GM19351 (cell line): ENCODE data around the gene HEBP2.
A peak's percentile ranks its signal among the peaks of the same experiment; 100 is the strongest.

Experiments used
- ATAC-seq: cut with Tn5 transposase; IDR thresholded peaks from one replicate; pipeline ENCODE4 v1.9.1; 2021; ENCODE audit warnings: mild to moderate bottlenecking, moderate library complexity; ENCODE audit not compliant: unreplicated experiment

The HEBP2 gene

DNA sequence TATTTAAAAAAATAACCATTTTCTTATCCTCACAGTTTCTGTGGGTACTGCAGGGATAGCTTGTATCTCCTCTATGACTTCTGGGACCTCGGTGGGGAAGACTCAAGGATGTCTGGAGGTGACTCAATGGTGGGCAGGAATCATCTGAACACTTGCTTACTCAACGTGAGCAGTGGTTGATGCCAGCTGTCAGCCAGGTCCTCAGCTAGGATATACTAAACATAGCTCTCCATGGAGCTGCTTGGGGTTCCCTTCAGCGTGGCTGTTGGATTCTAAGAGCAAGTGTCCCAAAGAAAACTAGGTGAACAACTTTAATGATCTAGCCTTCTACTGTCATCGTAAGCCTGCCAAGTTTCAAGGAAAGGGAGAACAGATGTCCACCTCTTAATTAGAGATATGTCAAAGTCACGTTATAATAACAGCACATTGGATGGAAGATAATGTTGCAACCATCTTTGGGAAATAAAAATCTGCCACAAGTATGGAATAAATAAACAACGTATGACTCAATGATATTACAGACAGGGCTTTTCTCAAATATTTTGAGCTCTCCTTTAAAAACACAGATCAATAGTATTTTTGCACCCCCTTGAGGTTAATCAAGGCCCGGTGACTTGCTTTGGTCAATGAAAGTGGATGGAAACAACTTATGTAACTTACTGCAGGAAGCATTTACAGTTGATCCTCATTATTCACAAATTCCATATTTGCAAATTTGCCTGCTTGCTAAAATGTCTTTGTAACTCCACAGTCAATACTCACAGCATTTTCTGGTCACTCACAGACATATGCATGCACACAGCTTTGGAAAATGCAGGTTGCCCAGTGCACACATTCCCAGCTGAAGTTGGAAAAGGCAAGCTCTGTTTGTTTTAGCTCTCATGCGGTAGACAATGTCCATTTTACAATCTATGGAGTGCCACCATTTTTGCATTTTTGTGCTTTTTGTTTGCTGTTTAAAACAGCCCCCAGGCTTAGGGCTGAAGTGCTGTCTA, 6.6 kb upstream of the HEBP2 start:
- no peak for ATAC-seq

DNA sequence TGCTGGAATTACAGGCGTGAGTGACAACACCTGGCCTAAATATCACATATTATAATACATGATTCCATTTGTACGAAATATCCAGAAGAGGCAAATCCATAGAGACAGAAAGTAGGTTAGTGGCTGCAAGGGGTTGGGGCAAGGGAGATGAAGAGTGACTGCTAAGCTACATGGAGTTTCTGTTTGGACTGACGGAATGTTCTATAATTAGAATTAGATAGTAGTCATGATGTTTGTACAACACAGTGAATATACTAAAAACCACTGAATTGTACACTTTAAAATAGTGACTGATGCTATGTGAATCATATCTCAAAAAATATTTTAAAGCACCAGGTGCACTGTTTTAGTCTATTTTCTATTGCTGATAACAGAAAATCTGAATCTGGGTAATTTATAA, 3.7 kb upstream of the HEBP2 start:
- ATAC-seq = no peak

DNA sequence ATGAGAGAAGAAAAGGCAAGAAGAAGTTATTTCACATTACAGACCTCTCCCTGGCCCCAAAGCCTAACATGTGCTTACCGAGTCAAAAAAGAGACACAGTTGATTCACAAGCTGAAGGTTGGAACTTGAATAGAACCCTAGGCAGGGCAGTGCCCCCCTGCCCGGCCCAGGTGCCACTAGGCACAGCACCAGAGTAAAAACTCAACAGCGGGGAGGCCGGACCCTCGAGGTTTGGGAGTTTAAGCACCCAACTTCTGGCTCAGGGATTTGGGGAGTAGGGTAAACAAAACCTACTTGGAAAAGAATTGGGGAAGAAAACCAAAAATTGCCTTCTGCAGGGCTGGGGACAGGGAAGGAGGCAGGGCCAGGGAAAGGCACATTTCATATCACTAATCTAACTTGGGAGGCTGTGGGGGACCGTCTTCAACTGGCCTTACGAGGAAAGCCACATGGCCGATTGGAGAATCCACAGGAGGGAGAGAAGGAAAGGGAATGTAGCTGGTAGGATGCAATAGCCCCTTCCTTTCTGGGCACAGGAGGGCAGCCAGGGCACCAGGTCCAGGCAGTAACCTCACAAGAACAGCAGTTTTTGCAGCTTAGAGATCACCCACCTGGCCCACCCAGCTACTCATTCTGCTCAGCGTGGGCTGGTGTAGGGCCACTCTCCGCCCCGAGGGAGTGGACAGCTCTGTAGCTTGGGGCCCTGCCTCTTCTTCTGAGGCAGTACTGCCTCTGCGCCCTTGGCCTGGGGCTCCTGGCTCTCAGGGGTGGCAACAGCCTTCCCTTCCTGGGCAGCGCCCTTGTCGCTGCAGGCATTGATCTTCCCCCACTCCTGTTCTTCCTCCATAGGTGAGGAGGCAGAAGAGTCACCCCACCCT, 1.8 kb upstream of the HEBP2 start:
- ATAC-seq = no peak

- no peak for ATAC-seq
Measured at GRCh38 chr6:138402838-138403187, 1.2 kb upstream of the HEBP2 start.

DNA sequence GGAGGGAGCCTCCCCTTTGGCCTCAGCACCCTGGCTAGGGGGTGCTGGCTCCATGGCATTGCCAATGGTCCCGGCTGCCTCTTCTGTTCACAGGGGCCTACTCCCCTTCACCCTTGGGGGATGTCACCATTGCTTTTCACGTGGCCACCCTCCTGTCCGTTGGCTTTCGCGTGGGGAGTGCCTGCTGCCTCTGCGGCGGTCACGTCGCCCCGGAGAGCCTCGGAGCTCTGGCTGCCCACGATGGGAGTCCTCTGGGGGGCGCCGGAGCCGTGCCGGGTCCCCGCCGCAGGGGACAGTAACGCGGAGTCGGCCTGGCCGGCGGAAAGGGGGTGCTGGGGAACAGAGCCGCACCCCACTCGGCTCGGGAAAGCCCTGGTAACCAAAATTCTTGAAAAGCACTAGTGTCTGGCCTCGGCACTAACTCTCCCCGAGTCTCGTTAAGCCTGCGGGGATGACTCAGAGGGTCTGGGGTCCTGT, 661 bp upstream of the HEBP2 start:
- peak; percentile 24 for ATAC-seq

DNA sequence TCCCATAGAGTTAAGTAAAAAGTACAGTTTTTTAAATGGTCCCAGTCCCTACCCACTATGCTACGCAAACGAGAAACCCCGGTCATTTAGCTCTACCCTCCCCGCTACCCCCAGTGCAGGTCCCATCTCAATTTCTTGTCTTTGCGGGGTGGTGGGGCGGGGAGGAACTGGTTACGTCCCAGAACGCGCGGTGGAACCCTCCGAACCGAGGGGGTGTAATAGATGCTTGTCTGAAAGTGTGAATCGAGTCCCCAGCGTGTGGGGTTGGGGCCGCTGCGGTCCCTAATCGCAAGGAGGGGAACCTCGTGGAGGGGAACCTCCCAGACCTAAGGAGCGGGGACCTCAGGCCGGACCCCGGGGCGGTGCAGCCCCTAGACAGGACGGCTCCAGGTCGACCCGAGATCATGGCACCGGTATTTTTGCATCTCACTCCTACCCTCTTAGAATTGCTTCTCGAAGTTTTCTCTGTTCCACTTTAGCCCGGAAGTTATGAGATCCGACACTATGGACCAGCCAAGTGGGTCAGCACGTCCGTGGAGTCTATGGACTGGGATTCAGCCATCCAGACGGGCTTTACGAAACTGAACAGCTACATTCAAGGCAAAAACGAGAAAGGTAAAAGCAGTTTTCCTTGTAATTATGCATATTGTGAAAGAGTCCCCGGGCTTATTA, 779 bp downstream of the HEBP2 start:
- peak; percentile 12 for ATAC-seq

DNA sequence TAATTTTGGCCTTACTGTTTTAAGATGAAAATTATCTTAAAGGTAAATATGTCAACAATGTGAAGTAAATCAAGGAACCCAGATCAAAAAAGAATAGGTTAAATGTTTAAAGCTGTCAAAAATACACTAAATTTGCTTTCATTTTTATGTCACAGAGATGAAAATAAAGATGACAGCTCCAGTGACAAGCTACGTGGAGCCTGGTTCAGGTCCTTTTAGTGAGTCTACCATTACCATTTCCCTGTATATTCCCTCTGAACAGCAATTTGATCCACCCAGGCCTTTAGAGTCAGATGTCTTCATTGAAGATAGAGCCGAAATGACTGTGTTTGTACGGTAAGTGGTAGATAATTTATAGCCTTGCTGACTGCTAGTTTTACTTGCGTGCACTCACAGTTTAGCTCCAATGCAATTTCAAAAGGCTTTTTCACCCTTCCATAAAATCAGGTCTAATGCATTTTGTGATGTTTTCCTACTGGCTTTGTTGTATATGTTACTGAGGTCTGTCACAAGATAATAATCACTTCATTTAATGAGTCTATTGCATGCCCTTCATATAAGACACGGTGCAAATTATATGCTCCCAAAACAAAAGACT, 1.9 kb downstream of the HEBP2 start:
- ATAC-seq = no peak

- no peak for ATAC-seq
Measured at GRCh38 chr6:138406443-138406842, 2.4 kb downstream of the HEBP2 start.

DNA sequence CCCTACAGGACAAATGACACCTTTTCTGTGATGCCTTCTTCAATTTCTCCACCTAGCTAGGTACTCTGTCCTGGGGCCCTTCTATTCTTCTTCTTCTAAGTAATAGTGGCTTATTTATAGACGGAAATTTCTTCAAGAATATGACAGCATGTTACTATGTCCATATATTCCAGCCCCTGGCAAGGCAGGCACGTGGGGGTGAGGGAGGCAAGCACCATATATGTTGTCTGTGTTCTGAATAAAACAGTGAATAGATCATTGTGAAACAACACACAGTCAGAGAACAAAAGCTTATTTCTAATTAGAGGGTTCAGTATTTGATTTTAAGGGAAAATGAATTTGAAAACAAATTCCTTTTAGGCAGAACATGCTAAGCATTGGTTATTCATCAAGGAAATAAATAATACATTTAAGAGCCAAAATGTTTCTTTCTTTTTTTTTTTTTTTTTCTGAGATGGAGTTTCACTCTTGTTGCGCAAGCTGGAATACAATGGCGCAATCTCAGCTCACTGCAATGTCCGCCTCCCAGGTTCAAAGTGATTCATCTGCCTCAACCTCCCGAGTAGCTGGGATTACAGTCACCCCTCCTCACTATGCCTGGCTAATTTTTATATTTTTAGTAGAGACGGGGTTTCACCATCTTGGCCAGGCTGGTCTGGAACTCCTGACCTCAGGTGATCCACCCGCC, 6.2 kb downstream of the HEBP2 start:
- no peak for ATAC-seq

DNA sequence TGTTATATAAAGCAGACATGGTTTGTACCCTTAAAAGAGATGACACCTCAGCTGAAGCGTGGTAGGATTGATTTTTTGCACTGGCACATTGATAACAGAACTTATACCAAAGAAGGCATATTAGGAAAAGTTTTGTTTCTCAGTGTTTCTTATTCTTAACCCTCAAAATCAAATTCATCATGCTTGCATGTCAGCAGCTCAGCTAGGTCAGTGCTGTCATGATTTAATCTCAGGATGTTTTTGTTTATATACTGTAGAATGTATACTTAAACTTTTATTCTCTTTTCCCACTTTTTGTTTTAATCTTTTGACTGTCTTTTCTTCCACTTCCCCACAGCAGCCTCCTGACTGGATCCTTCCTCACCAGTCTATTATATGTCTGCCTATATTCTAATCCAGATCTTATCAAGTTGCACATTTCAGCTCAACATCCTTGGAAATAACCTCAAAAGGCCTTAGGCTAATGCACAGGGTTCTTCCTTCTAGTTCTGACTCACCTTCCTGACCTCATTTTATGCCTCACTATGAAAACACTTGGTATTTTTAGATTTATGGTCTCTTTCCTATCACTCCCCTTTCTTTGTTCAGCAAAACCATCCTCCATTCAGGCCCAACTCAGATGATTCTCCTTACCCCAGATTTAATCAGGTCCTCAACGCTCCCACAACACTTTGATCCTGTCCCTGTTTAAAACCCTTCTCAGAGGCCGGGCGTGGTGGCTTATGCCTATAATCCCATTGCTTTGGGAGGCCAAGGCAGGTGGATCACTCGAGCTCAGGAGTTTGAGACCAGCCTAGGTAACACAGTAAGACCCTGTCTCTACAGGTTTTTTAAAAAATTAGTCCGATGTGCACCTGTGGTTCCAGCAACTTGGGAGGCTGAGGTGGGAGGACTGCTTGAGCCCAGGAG, 7.2 kb downstream of the HEBP2 start:
- peak; percentile 89 for ATAC-seq

DNA sequence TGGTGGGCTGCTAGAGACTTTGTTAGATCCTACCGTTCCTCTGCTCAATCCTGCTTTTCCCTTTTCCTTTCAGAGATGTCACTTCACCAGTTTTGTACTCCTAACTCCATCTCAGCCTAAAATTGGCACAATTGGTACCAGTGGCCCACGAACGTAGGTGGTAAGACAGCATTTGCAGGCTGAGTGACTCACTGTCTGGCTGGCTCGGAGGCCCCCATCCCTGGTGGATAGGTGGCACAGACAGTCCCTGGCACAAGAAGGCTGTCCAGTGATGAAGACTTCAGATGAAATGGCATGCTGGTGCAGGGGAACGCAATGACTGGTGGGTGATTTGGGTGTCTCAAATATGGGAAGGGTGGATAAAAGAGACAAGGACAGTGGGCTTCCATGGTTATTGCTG, 11.1 kb downstream of the HEBP2 start:
- ATAC-seq = no peak

DNA sequence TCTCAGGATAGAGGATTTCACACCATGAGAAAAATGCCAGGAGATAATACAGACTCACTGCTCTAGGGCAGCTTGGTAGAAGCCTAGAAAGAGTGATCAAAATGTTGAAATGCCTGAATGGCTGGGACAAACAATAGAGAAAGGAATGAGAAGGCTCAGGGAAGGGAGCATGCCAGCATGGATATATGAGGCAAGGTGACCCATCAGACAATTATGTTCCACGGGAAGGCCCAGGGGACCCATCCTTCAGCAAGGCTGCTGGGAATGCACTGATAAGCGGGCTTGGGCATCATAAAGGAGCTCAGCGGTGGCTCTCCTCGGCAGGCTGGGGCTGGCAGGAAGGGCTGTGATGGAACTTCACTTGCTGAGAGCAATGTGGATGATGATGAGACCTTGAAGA, 12.2 kb downstream of the HEBP2 start:
- no peak for ATAC-seq

GRCh38 chr6:138417493-138418117, 13.6 kb downstream of the HEBP2 start:
- no peak for ATAC-seq

DNA sequence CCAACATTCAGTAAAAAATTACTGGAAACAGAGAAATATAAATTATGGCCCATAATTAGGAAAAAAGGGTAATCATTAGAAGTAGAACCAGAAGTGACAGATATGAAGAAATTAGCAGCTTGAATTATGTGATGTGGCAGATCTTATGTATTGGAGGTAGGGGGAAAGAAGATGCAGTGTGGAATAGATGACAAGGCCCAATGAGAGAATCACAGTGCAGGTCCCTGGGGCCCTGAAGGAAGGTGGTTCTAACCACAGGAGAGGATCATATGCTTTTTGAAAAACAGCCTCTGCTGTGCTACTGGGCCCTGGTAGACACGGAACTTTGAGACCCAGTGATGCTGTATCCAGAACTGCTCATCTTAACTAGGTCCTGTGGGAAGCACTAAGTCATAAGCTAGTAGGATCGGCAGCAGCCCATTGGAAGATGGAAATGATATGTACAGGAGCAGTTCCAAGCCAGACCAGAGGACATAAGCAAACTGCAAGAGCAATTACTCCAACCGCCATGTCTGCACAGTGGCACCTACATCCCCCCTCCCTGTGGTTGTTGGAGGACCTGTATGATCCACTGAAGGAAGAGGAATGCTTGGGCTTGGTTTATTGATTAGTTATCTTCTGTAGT, 14.2 kb downstream of the HEBP2 start:
- no peak for ATAC-seq

DNA sequence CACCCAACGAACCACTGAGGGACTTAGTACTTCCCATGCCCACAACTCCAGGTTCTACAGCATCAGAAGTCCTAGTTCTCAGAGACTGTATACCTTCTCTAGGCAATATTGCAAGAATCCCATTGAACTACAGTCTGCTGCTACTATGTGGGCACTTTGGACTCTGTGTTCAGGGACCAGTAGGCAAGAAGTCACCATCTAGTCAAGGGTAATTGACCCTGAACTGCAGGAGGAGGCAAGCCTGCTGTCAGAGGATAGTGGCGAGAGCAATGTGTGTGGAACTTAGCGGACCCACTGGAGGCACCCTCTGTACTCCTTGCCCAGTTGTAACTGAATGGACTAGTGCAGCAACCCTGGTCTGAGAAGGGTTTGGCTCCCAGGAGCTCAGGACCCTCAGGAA, 15.7 kb downstream of the HEBP2 start:
- no peak for ATAC-seq

DNA sequence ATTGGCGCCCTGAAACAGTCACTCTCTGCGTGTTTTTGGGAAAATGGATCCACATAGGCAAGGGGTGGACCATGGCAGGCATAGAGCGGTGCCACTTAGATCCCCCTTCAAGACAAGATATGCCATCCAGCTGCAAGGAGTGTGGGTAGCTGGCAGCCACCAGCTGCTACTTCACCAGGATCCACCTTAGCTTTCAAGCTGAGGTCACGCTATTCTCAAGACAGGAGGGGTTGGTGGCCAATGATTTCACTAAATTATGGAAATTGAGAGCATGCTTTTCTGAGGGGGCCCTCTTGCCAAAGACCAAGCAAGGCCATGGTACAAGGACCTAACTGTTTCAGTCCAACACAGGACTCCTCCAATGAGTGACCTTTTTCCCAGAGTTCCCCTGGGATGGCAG, 16.3 kb downstream of the HEBP2 start:
- no peak for ATAC-seq

DNA sequence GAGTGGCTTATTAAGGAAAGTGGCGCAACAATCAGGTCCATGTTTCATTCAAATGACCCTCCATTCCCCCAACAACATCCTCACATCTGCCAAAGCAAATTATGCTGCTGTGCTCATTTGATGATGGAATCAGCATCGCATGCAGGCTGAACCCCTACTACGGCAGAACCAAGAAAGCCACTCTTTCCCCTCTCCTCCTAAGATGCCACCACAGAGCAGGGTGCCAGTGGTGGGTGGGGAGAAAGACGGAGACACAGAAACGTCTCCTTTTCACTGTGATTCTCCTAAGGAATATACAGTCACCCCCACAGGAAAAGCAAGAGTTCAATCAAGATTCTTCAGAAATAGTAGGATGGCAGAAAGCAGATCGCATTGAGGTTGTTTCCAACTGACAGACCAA, 17.1 kb downstream of the HEBP2 start:
- ATAC-seq = no peak

DNA sequence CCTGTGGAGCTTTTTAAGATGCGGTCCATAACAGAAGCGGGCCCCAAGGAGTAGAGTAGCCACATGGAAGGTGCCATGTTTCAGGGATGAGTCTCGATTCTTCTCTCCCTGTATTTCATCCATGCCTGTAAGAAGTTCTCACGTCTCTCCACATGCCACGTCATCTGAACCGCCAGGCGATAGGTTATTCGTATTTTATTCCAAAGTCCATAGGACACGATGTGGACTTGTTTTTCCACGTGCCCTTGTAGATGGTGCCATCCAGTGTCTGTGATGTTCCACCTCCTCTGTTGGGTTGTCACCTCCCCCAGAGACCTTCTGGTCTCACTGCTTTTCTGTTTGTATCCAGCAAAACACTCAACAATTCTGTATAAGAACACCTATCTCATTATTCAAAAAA, 17.6 kb downstream of the HEBP2 start:
- ATAC-seq = no peak
